Measurements from ENCODE around the gene ITPKC.

ITPKC gene

GRCh38 chr19:40690693-40691420, 26.1 kb upstream of the ITPKC start:
- peak; percentile 74 to 78 for DNase-seq

- DNase-seq, result no peak
Measured at GRCh38 chr19:40691421-40692211, 25.3 kb upstream of the ITPKC start.

GRCh38 chr19:40692212-40692551, 24.7 kb upstream of the ITPKC start:
- no peak for DNase-seq

- DNase-seq, result no peak
Measured at GRCh38 chr19:40693150-40693788, 23.6 kb upstream of the ITPKC start.

GRCh38 chr19:40693896-40694295, 23.0 kb upstream of the ITPKC start:
- no peak for DNase-seq

- no peak for DNase-seq
Measured at GRCh38 chr19:40695881-40696280, 21.0 kb upstream of the ITPKC start.

GRCh38 chr19:40697007-40697406, 19.9 kb upstream of the ITPKC start:
- DNase-seq, result no peak

- DNase-seq, result no peak
Measured at GRCh38 chr19:40700083-40700482, 16.8 kb upstream of the ITPKC start.

- DNase-seq, result no peak
Measured at GRCh38 chr19:40701758-40702157, 15.2 kb upstream of the ITPKC start.

GRCh38 chr19:40702337-40703012, 14.4 kb upstream of the ITPKC start:
- no peak for DNase-seq

GRCh38 chr19:40703029-40703755, 13.7 kb upstream of the ITPKC start:
- DNase-seq, result no peak

- no peak for DNase-seq
Measured at GRCh38 chr19:40704491-40705361, 12.2 kb upstream of the ITPKC start.

- DNase-seq, result no peak
Measured at GRCh38 chr19:40705362-40705651, 11.6 kb upstream of the ITPKC start.

GRCh38 chr19:40705950-40706619, 10.8 kb upstream of the ITPKC start:
- DNase-seq, result no peak

- DNase-seq, result no peak
Measured at GRCh38 chr19:40707615-40708014, 9.3 kb upstream of the ITPKC start.

GRCh38 chr19:40709817-40710216, 7.1 kb upstream of the ITPKC start:
- no peak for DNase-seq

- no peak for DNase-seq
Measured at GRCh38 chr19:40713939-40714338, 3.0 kb upstream of the ITPKC start.

- peak; percentile 66 to 77 for DNase-seq
Measured at GRCh38 chr19:40714441-40715299, 2.2 kb upstream of the ITPKC start.

- DNase-seq, result no peak
Measured at GRCh38 chr19:40716031-40716481, 856 bp upstream of the ITPKC start.

GRCh38 chr19:40717325-40717879, 490 bp downstream of the ITPKC start:
- DNase-seq, result no peak

Data from AML-193 (cell line).